SK-N-MC (cell line): ENCODE results near the gene RAC2.

Source experiments
- DNase-seq: peaks from one replicate; pipeline ENCODE4 v3.0.0-alpha.2; 2011; ENCODE audit warnings: low read depth, low spot score
- H3K27ac ChIP-seq: fragments of 200-600 bp; sonication (generic); 2 replicates; pipeline ENCODE4 v1.5.1; 2016; ENCODE audit warnings: mixed run types
- H3K36me3 ChIP-seq: fragments of 200-600 bp; sonication (generic); 2 replicates; pipeline ENCODE4 v1.6.1; 2017; ENCODE audit warnings: antibody characterized with exemption, low read length, mixed read lengths; ENCODE audit not compliant: insufficient read depth
- H3K4me3 ChIP-seq: fragments of 200-600 bp; sonication (generic); 2 replicates; pipeline ENCODE4 v1.5.1; 2016
- H3K9ac ChIP-seq: fragments of 200-600 bp; sonication (generic); 2 replicates; pipeline ENCODE4 v1.8.0; 2017; ENCODE audit warnings: mixed run types, mixed read lengths; ENCODE audit not compliant: insufficient read length
- H3K9me3 ChIP-seq: fragments of 200-600 bp; sonication (generic); 2 replicates; pipeline ENCODE4 v1.6.1; 2017; ENCODE audit warnings: low read depth, mild to moderate bottlenecking, antibody characterized with exemption, low read length, moderate library complexity, mixed read lengths
- EZH2 ChIP-seq: fragments of 200-600 bp; sonication (generic); IDR thresholded peaks from one replicate; pipeline ENCODE4 v1.6.1; 2017; ENCODE audit warnings: antibody characterized with exemption
- FOXP2 ChIP-seq: optimal IDR thresholded peaks from 2 replicates; pipeline ENCODE3; 2011; ENCODE audit warnings: mild to moderate bottlenecking, moderate library complexity; ENCODE audit not compliant: insufficient read depth; ENCODE audit errors: extremely low read length, control extremely low read depth
- POLR2AphosphoS5 ChIP-seq: IDR thresholded peaks from 2 replicates; pipeline ENCODE4 v1.6.1; 2012; ENCODE audit warnings: mild to moderate bottlenecking, low read depth, low read length, borderline replicate concordance

The RAC2 gene

GRCh38 chr22:37260901-37261336 is 16.9 kb upstream of the RAC2 start:
- H3K9me3 ChIP-seq: no peaks in the 10 kb centered on the region
- H3K4me3 ChIP-seq: no peak overlapping the region
- H3K36me3 ChIP-seq: no peaks in the 10 kb centered on the region
- H3K9ac ChIP-seq: no peak overlapping the region
- H3K27ac ChIP-seq: no peak overlapping the region
- DNase-seq: no peak
- TF ChIP-seq POLR2AphosphoS5: no peak
- TF ChIP-seq EZH2: no peak
- no peak for TF ChIP-seq FOXP2

GRCh38 chr22:37260155-37260795 is 16.2 kb upstream of the RAC2 start:
- DNase-seq: no peak
- Histone ChIP-seq H3K27ac (no peak overlapping the region), H3K9me3 (no peaks in the 10 kb centered on the region), H3K36me3 (no peaks in the 10 kb centered on the region), H3K9ac (no peak overlapping the region), H3K4me3 (no peak overlapping the region)
- no peak for TF ChIP-seq FOXP2
- TF ChIP-seq POLR2AphosphoS5: no peak
- TF ChIP-seq EZH2: no peak

- TF ChIP-seq FOXP2: no peak
- TF ChIP-seq POLR2AphosphoS5: no peak
- no peak for TF ChIP-seq EZH2
- Histone ChIP-seq H3K27ac (no peak overlapping the region), H3K4me3 (peak overlapping the region; percentile 44), H3K9ac (no peak overlapping the region), H3K36me3 (no peaks in the 10 kb centered on the region), H3K9me3 (no peaks in the 10 kb centered on the region)
- DNase-seq: no peak
Observed at GRCh38 chr22:37259540-37260029, 15.5 kb upstream of the RAC2 start.

GRCh38 chr22:37258753-37259401 is 14.8 kb upstream of the RAC2 start:
- H3K36me3 ChIP-seq: no peaks in the 10 kb centered on the region
- no peak overlapping the region for H3K4me3 ChIP-seq
- TF ChIP-seq EZH2: no peak
- no peak for TF ChIP-seq FOXP2
- TF ChIP-seq POLR2AphosphoS5: no peak
- H3K9me3 ChIP-seq: no peaks in the 10 kb centered on the region
- no peak overlapping the region for H3K9ac ChIP-seq
- no peak for DNase-seq
- no peak overlapping the region for H3K27ac ChIP-seq

GRCh38 chr22:37258005-37258752 is 14.1 kb upstream of the RAC2 start:
- H3K4me3 ChIP-seq: no peak overlapping the region

GRCh38 chr22:37256075-37256726 is 12.1 kb upstream of the RAC2 start:
- no peak overlapping the region for H3K9ac ChIP-seq
- TF ChIP-seq EZH2 (no peak), POLR2AphosphoS5 (no peak), FOXP2 (no peak)

More at GRCh38 chr22:37258005-37258752, 14.1 kb upstream of the RAC2 start:
- DNase-seq: no peak
- Histone ChIP-seq H3K36me3 (no peaks in the 10 kb centered on the region), H3K27ac (no peak overlapping the region), H3K9ac (no peak overlapping the region), H3K9me3 (no peaks in the 10 kb centered on the region)
- TF ChIP-seq POLR2AphosphoS5: no peak
- no peak for TF ChIP-seq EZH2
- no peak for TF ChIP-seq FOXP2

GRCh38 chr22:37255558-37256006 is 11.5 kb upstream of the RAC2 start:
- no peak for TF ChIP-seq FOXP2
- TF ChIP-seq EZH2: no peak
- TF ChIP-seq POLR2AphosphoS5: no peak
- no peaks in the 10 kb centered on the region for H3K9me3 ChIP-seq
- H3K9ac ChIP-seq: no peak overlapping the region
- no peak overlapping the region for H3K4me3 ChIP-seq
- DNase-seq: no peak
- no peak overlapping the region for H3K27ac ChIP-seq
- H3K36me3 ChIP-seq: no peaks in the 10 kb centered on the region

More at GRCh38 chr22:37256075-37256726, 12.1 kb upstream of the RAC2 start:
- Histone ChIP-seq H3K4me3 (no peak overlapping the region), H3K9me3 (no peaks in the 10 kb centered on the region), H3K36me3 (no peaks in the 10 kb centered on the region), H3K27ac (no peak overlapping the region)
- DNase-seq: no peak

GRCh38 chr22:37254867-37255233 is 10.8 kb upstream of the RAC2 start:
- no peak for DNase-seq
- H3K27ac ChIP-seq: no peak overlapping the region
- H3K36me3 ChIP-seq: no peaks in the 10 kb centered on the region
- no peak overlapping the region for H3K9ac ChIP-seq
- no peak overlapping the region for H3K4me3 ChIP-seq
- TF ChIP-seq FOXP2 (no peak), EZH2 (no peak), POLR2AphosphoS5 (no peak)
- no peaks in the 10 kb centered on the region for H3K9me3 ChIP-seq
